Vagina (tissue), 2 donors: Measurements from ENCODE around the gene PSMA1.

Experiments
- CTCF ChIP-seq, 3 experiments: fragments of 450-650 bp in 2 of 3; fragments of 200-600 bp in 1 of 3; sonication (generic) in 1 of 3; IDR thresholded peaks; one replicate each; pipeline ENCODE4 v1.5.1; 2017 to 2019; ENCODE audit warnings: antibody characterized with exemption in 3 of 3, mild to moderate bottlenecking in 2 of 3, moderate library complexity in 2 of 3
- POLR2A ChIP-seq, 2 donors: fragments of 450-650 bp; IDR thresholded peaks; one replicate each; pipeline ENCODE4 v1.6.1; 2017; ENCODE audit warnings: antibody characterized with exemption in 2 of 2, mild to moderate bottlenecking in 2 of 2, moderate library complexity in 2 of 2
- POLR2AphosphoS5 ChIP-seq, 2 donors: sonication (generic); formaldehyde crosslinking; IDR thresholded peaks; one replicate each; pipeline ENCODE4 v1.9.0; 2017; ENCODE audit warnings: antibody characterized with exemption in 2 of 2, mild to moderate bottlenecking in 2 of 2, low read depth in 1 of 2; ENCODE audit not compliant: insufficient read depth in 1 of 2

- TF ChIP-seq CTCF (IDR thresholded peaks at IDR 0.05): no peak
- TF ChIP-seq POLR2A (IDR thresholded peaks at IDR 0.05): no peak
- no peak for TF ChIP-seq POLR2AphosphoS5 (IDR thresholded peaks at IDR 0.05; ENCODE audit: insufficient read depth in 1 of 2, low read depth in 1 of 2)
Measured at GRCh38 chr11:14503023-14503422, 17.2 kb downstream of the PSMA1 start.
